Measurements from ENCODE around the gene TFEC.
A peak's percentile ranks its signal among the peaks of the same experiment; 100 is the strongest.
"Not testable (repeated sequence)": the region's sequence is repeated elsewhere in the genome, so short reads cannot be mapped to it uniquely, and the experiment has no call there.

TFEC gene

DNA sequence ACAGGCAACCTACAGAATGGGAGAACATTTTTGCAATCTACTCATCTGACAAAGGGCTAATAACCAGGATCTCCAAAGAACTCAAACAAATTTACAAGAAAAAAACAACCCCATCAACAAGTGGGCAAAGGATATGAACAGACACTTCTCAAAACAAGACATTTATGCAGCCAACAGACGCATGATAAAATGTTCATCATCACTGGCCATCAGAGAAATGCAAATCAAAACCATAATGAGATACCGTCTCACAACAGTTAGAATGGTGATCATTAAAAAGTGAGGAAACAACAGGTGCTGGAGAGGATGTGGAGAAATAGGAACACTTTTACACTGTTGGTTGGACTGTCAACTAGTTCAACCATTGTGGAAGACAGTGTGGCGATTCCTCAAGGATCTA is 100.8 kb downstream of the TFEC start:
- not testable (repeated sequence) for DNase-seq (ENCODE audit: low spot score)

GRCh38 chr7:115924411-115924810 is 106.2 kb downstream of the TFEC start:
- DNase-seq (ENCODE audit: low spot score), result no peak

DNA sequence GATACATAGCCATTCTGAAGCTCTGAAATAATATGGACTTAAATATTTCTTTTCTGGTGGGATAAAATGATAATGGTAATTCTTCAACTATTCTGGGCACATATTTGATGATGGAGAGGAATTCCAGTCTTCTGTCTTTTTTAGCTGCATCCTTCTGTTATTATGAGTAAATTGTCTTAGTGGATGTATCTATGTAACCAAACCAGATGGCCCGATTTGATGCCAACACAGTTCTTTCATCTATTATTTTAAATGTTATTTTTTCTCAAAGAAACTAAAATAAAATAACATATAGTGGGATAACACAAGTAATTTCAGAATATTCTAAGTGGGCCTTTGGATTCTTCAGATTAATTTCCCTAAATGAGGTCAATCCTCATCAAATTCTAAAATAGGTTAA is 110.2 kb downstream of the TFEC start:
- DNase-seq (ENCODE audit: low spot score), result no peak

DNA sequence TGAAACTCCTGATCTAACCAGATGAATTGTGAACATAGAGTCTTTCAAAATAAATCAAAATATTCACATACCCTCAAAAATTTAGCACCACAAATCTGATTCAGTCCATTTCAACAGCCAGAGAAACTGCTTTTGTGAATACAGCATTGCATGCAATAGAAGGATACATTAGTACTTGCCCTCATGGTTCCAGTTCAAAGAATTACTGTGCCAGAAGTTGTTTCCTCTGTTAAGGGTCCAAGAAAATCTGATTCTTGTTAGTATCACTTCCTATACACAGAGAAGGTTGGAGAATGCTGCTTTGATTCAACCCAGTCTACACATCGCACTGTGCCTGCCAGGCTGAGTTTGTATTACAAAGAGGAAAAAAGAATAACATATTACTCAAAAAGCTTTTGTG is 115.6 kb downstream of the TFEC start:
- DNase-seq (ENCODE audit: low spot score), result no peak

GRCh38 chr7:115911465-115911864 is 119.1 kb downstream of the TFEC start:
- DNase-seq (ENCODE audit: low spot score), result no peak

DNA sequence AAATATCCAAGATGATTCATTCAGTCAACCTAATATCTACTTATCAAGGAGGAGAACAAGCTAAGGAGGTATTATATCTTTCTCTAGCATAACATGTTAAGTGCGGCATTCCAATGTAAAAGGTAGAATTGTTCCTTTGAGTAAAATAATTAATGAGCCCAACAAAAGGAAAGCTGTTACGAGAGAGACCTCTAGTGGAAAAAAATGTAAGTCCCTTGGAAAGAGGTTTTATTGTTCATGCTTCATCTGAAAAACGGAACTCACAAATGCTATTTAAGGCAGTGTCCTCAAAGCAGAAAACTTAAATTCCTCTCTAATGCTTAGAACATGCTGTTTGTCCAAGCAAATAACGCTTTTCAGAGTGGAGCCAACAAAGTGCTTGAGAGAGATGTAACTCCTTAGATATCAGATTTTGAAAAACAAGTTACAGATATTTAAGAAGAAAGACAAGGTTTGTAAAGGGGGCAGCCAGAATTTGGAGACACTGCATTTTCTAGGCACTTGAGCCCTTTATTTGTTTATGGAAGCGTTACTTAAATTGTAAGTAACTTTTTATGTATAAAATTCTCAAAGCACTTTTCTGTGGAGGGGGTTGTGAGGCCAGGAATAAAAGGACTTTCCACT is 119.9 kb downstream of the TFEC start:
- peak; percentile 18 for DNase-seq (ENCODE audit: low spot score)

DNA sequence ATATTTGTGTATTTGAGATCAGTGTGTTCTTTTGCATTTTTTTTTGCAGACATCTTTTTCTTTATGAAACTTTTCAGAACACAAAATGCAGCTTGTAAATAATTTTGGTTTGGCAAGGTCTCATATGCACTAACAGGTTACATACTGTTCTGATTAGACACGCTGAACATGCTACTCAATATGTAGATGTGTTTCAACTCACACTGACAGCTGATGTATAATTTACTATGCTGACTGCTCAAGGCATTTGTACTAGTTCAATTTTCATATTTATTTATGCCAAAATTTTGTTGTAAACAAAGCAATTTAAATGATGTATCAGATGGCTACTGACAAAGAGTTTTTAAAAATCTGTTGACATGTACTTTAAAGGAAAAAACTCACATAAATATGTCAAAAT is 123.8 kb downstream of the TFEC start:
- no peak for DNase-seq (ENCODE audit: low spot score)

DNA sequence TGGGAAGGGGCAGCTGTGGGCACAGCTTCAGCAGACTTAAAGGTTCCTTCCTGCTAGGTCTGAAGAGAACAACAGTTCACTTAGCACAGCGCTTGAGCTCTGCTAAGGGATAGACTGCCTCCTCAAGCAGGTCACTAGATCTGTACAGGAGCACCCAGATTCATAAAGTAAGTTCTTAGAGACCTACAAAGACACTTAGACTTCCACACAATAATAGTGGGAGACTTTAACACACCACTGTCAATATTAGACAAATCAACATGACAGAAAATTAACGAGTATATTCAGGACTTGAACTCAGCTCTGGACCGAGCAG is 140.9 kb downstream of the TFEC start:
- DNase-seq (ENCODE audit: low spot score), result no peak

GRCh38 chr7:115888981-115889668 is 141.4 kb downstream of the TFEC start:
- no peak for DNase-seq (ENCODE audit: low spot score)

DNA sequence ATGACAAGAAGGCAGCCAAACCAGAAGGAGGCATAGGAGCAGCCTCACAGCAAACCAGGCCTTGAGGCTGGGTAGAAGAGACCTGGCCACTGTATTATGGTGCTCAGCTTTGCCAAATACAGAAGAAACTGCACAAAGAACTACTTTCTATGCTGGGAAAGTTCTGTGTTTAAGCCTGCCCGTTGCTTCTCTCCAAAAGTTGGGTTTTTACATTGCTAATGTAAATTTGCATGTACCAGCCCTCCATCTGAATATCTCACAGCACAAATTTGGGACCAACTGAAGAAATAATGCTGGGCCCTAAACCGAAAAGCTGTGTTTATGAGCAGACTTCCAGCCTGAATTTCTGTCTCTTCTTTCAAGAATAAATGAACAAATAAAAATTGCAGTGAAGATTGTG is 145.0 kb downstream of the TFEC start:
- DNase-seq (ENCODE audit: low spot score), result no peak

Data from D341Med (cell line).